GM18867 (cell line): ENCODE data around the gene TMEM117.
A peak's percentile ranks its signal among the peaks of the same experiment; 100 is the strongest.
"Not testable (repeated sequence)": the region's sequence is repeated elsewhere in the genome, so short reads cannot be mapped to it uniquely, and the experiment has no call there.

Experiments
- ATAC-seq: cut with Tn5 transposase; IDR thresholded peaks from one replicate; pipeline ENCODE4 v1.9.1; 2021; ENCODE audit warnings: mild to moderate bottlenecking, moderate library complexity; ENCODE audit not compliant: unreplicated experiment

Gene TMEM117

GRCh38 chr12:43840338-43840737 is 4.5 kb downstream of the TMEM117 start:
- ATAC-seq, result no peak

- ATAC-seq, result no peak
Measured at GRCh38 chr12:43841253-43841652, 5.4 kb downstream of the TMEM117 start.

GRCh38 chr12:43842259-43842658 is 6.4 kb downstream of the TMEM117 start:
- ATAC-seq, result no peak

GRCh38 chr12:43847425-43848225 is 11.7 kb downstream of the TMEM117 start:
- ATAC-seq, result not testable (repeated sequence)

- ATAC-seq, result no peak
Measured at GRCh38 chr12:43848226-43848507, 12.3 kb downstream of the TMEM117 start.

- ATAC-seq, result no peak
Measured at GRCh38 chr12:43848786-43849185, 12.9 kb downstream of the TMEM117 start.

- peak; percentile 52 for ATAC-seq
Measured at GRCh38 chr12:43852744-43853143, 16.9 kb downstream of the TMEM117 start.

- ATAC-seq, result no peak
Measured at GRCh38 chr12:43856972-43857371, 21.1 kb downstream of the TMEM117 start.

GRCh38 chr12:43858096-43858495 is 22.2 kb downstream of the TMEM117 start:
- no peak for ATAC-seq

- no peak for ATAC-seq
Measured at GRCh38 chr12:43858991-43859390, 23.1 kb downstream of the TMEM117 start.

GRCh38 chr12:43861015-43861839 is 25.3 kb downstream of the TMEM117 start:
- ATAC-seq, result no peak

GRCh38 chr12:43861840-43862150 is 25.9 kb downstream of the TMEM117 start:
- no peak for ATAC-seq

GRCh38 chr12:43863770-43864366 is 28.0 kb downstream of the TMEM117 start:
- no peak for ATAC-seq

- not testable (repeated sequence) for ATAC-seq
Measured at GRCh38 chr12:43864557-43864956, 28.7 kb downstream of the TMEM117 start.

GRCh38 chr12:43869184-43869583 is 33.3 kb downstream of the TMEM117 start:
- no peak for ATAC-seq

GRCh38 chr12:43869765-43870164 is 33.9 kb downstream of the TMEM117 start:
- not testable (repeated sequence) for ATAC-seq

GRCh38 chr12:43871258-43871657 is 35.4 kb downstream of the TMEM117 start:
- ATAC-seq, result not testable (repeated sequence)

- ATAC-seq, result no peak
Measured at GRCh38 chr12:43872396-43872795, 36.5 kb downstream of the TMEM117 start.

GRCh38 chr12:43878050-43878449 is 42.2 kb downstream of the TMEM117 start:
- no peak for ATAC-seq

- ATAC-seq, result no peak
Measured at GRCh38 chr12:43880547-43880946, 44.7 kb downstream of the TMEM117 start.

- peak; percentile 96 for ATAC-seq
Measured at GRCh38 chr12:43882578-43883178, 46.8 kb downstream of the TMEM117 start.

- ATAC-seq, result no peak
Measured at GRCh38 chr12:43883311-43883710, 47.4 kb downstream of the TMEM117 start.
